Measurements from ENCODE around the gene SLC47A1. TPM values are rescaled to one million over a fixed set of nuclear protein-coding genes. Genes with fewer than 3 reads are reported as not detected.
A peak's percentile ranks its signal among the peaks of the same experiment; 100 is the strongest.

The SLC47A1 gene
- polyA plus RNA-seq, 1 donor (not counting 4 experiments of a cell fraction or from before 2014, with no cell fraction given) = 0.07 TPM

DNA sequence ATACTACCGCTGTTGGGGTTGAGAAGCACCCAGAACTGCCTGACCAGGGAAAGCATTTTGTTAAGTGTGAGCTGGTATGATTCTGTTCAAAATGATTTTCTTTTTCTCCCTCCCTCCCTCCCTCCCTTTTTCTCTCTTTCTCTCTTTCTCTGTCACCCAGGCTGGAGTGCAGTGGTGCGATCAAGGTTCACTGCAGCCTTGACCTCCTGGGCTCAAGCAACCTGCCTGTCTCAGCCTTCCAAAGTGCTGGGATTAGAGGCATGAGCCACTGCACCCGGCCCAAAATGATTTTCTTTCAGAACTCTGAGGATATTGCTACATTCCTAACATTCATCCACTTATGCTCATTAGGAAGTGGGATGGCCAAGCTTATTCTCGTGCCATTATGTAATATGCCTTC lies 41.3 kb downstream of the SLC47A1 start:
- DNase-seq (ENCODE audit: low read depth, low spot score) (no peak), FAIRE-seq (no peak)
- H4K20me1 ChIP-seq (ENCODE audit: control insufficient read depth, extremely low read depth, insufficient read depth, low read length) = no peaks in the 10 kb centered on the region
- H3K4me2 ChIP-seq (ENCODE audit: control insufficient read depth, extremely low read depth, insufficient read depth, low read depth, low read length) = no peak overlapping the region
- no peaks in the 10 kb centered on the region for H3K4me1 ChIP-seq (ENCODE audit: control insufficient read depth, extremely low read depth, insufficient read depth, low read length)
- H3K79me2 ChIP-seq (ENCODE audit: control insufficient read depth, insufficient read depth, low read length) = no peaks in the 10 kb centered on the region
- dilution Hi-C loops (cut with MboI; ENCODE audit: extremely low pct_ligation_motif_present, low sequenced_read_pairs) = no loop called here
- H3K9me3 ChIP-seq (ENCODE audit: control insufficient read depth, low read depth, low read length) = no peaks in the 10 kb centered on the region
- TF ChIP-seq, protein P1, sequence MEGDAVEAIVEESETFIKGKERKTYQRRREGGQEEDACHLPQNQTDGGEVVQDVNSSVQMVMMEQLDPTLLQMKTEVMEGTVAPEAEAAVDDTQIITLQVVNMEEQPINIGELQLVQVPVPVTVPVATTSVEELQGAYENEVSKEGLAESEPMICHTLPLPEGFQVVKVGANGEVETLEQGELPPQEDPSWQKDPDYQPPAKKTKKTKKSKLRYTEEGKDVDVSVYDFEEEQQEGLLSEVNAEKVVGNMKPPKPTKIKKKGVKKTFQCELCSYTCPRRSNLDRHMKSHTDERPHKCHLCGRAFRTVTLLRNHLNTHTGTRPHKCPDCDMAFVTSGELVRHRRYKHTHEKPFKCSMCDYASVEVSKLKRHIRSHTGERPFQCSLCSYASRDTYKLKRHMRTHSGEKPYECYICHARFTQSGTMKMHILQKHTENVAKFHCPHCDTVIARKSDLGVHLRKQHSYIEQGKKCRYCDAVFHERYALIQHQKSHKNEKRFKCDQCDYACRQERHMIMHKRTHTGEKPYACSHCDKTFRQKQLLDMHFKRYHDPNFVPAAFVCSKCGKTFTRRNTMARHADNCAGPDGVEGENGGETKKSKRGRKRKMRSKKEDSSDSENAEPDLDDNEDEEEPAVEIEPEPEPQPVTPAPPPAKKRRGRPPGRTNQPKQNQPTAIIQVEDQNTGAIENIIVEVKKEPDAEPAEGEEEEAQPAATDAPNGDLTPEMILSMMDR (optimal IDR thresholded peaks at IDR 0.05 in 1 of 3, IDR thresholded peaks at IDR 0.05 in 1 of 3, conservative IDR thresholded peaks at IDR 0.05 in 1 of 3; ENCODE audit: extremely low read depth in 1 of 3, insufficient read depth in 2 of 3, low read length in 3 of 3) = no peak
- no peak overlapping the region for H3K9ac ChIP-seq (ENCODE audit: control insufficient read depth, extremely low read depth, insufficient read depth, low read length)
- H3K27ac ChIP-seq (ENCODE audit: control insufficient read depth, insufficient read depth, low read length) = no peak overlapping the region
- peaks cover 28% of the 10 kb centered on the region for H3K27me3 ChIP-seq (ENCODE audit: control insufficient read depth, extremely low read depth, insufficient read depth, low read length)
- no peaks in the 10 kb centered on the region for H3K9me1 ChIP-seq (ENCODE audit: control insufficient read depth, extremely low read depth, insufficient read depth, low read length)
- no peaks in the 10 kb centered on the region for H3K36me3 ChIP-seq (ENCODE audit: control insufficient read depth in 2 of 2, extremely low read depth in 1 of 2, insufficient read depth in 2 of 2, low read length in 2 of 2)
- H3K4me3 ChIP-seq (ENCODE audit: control insufficient read depth in 2 of 3, extremely low read depth in 1 of 3, insufficient read depth in 2 of 3, low read depth in 1 of 3, low read length in 3 of 3) = no peak overlapping the region
- H2AFZ ChIP-seq (ENCODE audit: control insufficient read depth, low read length) = no peak overlapping the region

DNA sequence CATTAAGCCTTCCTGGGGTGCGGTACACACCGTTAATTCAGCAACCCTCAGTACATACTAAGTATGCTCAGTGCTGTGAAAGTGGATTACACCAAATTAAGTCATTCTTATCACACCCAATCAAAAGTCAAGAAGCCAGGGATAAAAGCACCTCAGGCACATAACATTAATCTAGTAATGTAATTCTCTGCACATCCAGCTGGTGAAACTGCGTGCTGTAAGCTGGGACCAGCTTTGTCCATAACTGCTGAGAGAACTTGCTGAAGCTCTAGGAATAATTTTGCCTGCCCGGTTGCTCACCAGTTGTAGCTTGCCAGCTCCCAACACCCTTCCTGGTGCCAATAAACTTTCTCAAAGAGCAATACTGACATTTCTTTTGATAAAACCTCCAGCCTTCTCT lies 44.9 kb downstream of the SLC47A1 start:
- Histone ChIP-seq H3K4me2 (ENCODE audit: control insufficient read depth, extremely low read depth, insufficient read depth, low read depth, low read length) (no peak overlapping the region), H3K9ac (ENCODE audit: control insufficient read depth, extremely low read depth, insufficient read depth, low read length) (no peak overlapping the region), H2AFZ (ENCODE audit: control insufficient read depth, low read length) (no peak overlapping the region), H3K27ac (ENCODE audit: control insufficient read depth, insufficient read depth, low read length) (no peak overlapping the region), H3K9me1 (ENCODE audit: control insufficient read depth, extremely low read depth, insufficient read depth, low read length) (no peaks in the 10 kb centered on the region), H4K20me1 (ENCODE audit: control insufficient read depth, extremely low read depth, insufficient read depth, low read length) (no peaks in the 10 kb centered on the region), H3K36me3 (ENCODE audit: control insufficient read depth in 2 of 2, extremely low read depth in 1 of 2, insufficient read depth in 2 of 2, low read length in 2 of 2) (no peaks in the 10 kb centered on the region), H3K79me2 (ENCODE audit: control insufficient read depth, insufficient read depth, low read length) (no peaks in the 10 kb centered on the region), H3K27me3 (ENCODE audit: control insufficient read depth, extremely low read depth, insufficient read depth, low read length) (peaks cover 39% of the 10 kb centered on the region), H3K4me3 (ENCODE audit: control insufficient read depth in 2 of 3, extremely low read depth in 1 of 3, insufficient read depth in 2 of 3, low read depth in 1 of 3, low read length in 3 of 3) (no peak overlapping the region), H3K9me3 (ENCODE audit: control insufficient read depth, low read depth, low read length) (no peaks in the 10 kb centered on the region), H3K4me1 (ENCODE audit: control insufficient read depth, extremely low read depth, insufficient read depth, low read length) (no peaks in the 10 kb centered on the region)
- dilution Hi-C loops (cut with MboI; ENCODE audit: extremely low pct_ligation_motif_present, low sequenced_read_pairs) = no loop called here
- no peak for TF ChIP-seq EZH2 (IDR thresholded peaks at IDR 0.05; ENCODE audit: low read length)
- TF ChIP-seq, protein P1 (optimal IDR thresholded peaks at IDR 0.05 in 1 of 3, IDR thresholded peaks at IDR 0.05 in 1 of 3, conservative IDR thresholded peaks at IDR 0.05 in 1 of 3; ENCODE audit: extremely low read depth in 1 of 3, insufficient read depth in 2 of 3, low read length in 3 of 3) = peak in 1 of 3 experiments; percentile 17
- FAIRE-seq (no peak), DNase-seq (ENCODE audit: low read depth, low spot score) (no peak)
